ENCODE data around the gene PCDHB5. TPM values are rescaled to one million over a fixed set of nuclear protein-coding genes. Genes with fewer than 3 reads are reported as not detected.
A peak's percentile ranks its signal among the peaks of the same experiment; 100 is the strongest.
"Not testable (repeated sequence)": the region's sequence is repeated elsewhere in the genome, so short reads cannot be mapped to it uniquely, and the experiment has no call there.

PCDHB5 gene
- total RNA-seq (ENCODE audit: low replicate concordance): 0.45 and 0.57 TPM in 2 replicates

DNA sequence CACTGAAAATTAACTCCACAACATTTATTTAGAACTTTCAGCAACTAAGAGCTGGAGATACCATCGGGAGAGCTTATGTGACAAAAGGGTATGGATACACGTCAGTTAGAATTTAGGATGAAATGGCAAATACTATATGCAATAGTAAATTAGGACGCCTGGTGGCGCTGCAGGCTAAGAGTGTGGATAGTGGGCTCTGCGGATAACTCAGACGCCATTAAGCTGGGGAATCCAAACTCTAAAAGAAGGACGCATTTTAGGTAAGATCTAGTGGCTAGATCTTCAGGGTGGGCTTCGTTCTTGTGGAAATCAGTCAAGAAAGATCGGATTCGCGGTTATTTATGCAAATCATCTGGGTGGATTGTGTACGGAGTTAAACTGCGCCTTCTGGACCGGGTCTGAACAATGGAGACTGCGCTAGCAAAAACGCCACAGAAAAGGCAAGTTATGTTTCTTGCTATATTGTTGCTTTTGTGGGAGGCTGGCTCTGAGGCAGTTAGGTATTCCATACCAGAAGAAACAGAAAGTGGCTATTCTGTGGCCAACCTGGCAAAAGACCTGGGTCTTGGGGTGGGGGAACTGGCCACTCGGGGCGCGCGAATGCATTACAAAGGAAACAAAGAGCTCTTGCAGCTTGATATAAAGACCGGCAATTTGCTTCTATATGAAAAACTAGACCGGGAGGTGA lies at the start of gene PCDHB5:
Gene PCDHB5 (plus strand): TSS at position 177 of the 688 bp plus-strand sequence. CDS start 229 bp downstream, at position 406.
- DNase-seq (ENCODE audit: low read depth): peak; percentile 16

DNA sequence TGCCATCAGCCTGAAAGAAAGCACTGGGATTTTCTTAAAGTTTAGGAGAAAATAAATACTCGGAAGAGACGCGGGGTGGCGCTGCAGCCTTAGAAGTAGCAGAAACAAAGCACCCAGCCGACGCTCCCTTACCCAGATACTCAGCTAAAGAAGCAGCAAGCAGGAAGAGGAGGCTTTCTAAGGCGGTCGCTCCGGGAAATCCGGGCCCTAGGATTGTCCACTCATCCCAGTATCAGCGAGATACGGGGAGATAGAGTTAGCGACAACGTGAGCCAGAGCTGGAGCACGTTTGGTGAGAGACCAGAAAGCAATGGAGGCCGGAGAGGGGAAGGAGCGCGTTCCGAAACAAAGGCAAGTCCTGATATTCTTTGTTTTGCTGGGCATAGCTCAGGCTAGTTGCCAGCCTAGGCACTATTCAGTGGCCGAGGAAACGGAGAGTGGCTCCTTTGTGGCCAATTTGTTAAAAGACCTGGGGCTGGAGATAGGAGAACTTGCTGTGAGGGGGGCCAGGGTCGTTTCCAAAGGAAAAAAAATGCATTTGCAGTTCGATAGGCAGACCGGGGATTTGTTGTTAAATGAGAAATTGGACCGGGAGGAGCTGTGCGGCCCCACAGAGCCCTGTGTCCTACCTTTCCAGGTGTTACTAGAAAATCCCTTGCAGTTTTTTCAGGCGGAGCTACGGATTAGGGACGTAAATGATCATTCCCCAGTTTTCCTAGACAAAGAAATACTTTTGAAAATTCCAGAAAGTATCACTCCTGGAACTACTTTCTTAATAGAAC lies 40.3 kb upstream of the PCDHB5 start, which contains the start of gene PCDHB2:
Gene PCDHB2 (plus strand): TSS at position 135 of the 782 bp plus-strand sequence. CDS start 176 bp downstream, at position 311.
- H3K4me3 ChIP-seq (ENCODE audit: low read depth, low read length): peak within 1 kb of the TSS; percentile 10
- TF ChIP-seq, protein P1, sequence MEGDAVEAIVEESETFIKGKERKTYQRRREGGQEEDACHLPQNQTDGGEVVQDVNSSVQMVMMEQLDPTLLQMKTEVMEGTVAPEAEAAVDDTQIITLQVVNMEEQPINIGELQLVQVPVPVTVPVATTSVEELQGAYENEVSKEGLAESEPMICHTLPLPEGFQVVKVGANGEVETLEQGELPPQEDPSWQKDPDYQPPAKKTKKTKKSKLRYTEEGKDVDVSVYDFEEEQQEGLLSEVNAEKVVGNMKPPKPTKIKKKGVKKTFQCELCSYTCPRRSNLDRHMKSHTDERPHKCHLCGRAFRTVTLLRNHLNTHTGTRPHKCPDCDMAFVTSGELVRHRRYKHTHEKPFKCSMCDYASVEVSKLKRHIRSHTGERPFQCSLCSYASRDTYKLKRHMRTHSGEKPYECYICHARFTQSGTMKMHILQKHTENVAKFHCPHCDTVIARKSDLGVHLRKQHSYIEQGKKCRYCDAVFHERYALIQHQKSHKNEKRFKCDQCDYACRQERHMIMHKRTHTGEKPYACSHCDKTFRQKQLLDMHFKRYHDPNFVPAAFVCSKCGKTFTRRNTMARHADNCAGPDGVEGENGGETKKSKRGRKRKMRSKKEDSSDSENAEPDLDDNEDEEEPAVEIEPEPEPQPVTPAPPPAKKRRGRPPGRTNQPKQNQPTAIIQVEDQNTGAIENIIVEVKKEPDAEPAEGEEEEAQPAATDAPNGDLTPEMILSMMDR (IDR thresholded peaks at IDR 0.05; ENCODE audit: insufficient read depth, low read length): no peak
- DNase-seq (ENCODE audit: low read depth): peak; percentile 16

More for the DNA sequence above, at the start of gene PCDHB5:
- TF ChIP-seq, protein P1 (IDR thresholded peaks at IDR 0.05; ENCODE audit: insufficient read depth, low read length): peak; percentile 36
- H3K4me3 ChIP-seq (ENCODE audit: low read depth, low read length): peak within 1 kb of the TSS; percentile 49

DNA sequence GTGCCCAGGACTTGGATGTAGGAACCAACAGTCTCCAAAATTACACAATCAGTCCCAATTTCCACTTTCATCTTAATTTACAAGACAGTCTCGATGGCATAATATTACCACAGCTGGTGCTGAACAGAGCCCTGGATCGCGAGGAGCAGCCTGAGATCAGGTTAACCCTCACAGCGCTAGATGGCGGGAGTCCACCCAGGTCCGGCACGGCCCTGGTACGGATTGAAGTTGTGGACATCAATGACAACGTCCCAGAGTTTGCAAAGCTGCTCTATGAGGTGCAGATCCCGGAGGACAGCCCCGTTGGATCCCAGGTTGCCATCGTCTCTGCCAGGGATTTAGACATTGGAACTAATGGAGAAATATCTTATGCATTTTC lies 39.8 kb upstream of the PCDHB5 start:
- no peak overlapping the region for H3K4me3 ChIP-seq (ENCODE audit: low read depth, low read length)
- no peak for DNase-seq (ENCODE audit: low read depth)
- TF ChIP-seq, protein P1 (IDR thresholded peaks at IDR 0.05; ENCODE audit: insufficient read depth, low read length): no peak

DNA sequence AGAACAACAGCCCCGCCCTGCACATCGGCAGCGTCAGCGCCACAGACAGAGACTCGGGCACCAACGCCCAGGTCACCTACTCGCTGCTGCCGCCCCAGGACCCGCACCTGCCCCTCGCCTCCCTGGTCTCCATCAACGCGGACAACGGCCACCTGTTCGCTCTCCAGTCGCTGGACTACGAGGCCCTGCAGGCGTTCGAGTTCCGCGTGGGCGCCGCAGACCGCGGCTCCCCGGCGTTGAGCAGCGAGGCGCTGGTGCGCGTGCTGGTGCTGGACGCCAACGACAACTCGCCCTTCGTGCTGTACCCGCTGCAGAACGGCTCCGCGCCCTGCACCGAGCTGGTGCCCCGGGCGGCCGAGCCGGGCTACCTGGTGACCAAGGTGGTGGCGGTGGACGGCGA lies 38.8 kb upstream of the PCDHB5 start:
- not testable (repeated sequence) for DNase-seq (ENCODE audit: low read depth); H3K4me3 ChIP-seq (ENCODE audit: low read depth, low read length)

DNA sequence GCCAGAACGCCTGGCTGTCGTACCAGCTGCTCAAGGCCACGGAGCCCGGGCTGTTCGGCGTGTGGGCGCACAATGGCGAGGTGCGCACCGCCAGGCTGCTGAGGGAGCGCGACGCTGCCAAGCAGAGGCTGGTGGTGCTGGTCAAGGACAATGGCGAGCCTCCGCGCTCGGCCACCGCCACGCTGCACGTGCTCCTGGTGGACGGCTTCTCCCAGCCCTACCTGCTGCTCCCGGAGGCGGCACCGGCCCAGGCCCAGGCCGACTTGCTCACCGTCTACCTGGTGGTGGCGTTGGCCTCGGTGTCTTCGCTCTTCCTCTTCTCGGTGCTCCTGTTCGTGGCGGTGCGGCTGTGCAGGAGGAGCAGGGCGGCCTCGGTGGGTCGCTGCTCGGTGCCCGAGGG lies 38.4 kb upstream of the PCDHB5 start:
- not testable (repeated sequence) for DNase-seq (ENCODE audit: low read depth); H3K4me3 ChIP-seq (ENCODE audit: low read depth, low read length)

DNA sequence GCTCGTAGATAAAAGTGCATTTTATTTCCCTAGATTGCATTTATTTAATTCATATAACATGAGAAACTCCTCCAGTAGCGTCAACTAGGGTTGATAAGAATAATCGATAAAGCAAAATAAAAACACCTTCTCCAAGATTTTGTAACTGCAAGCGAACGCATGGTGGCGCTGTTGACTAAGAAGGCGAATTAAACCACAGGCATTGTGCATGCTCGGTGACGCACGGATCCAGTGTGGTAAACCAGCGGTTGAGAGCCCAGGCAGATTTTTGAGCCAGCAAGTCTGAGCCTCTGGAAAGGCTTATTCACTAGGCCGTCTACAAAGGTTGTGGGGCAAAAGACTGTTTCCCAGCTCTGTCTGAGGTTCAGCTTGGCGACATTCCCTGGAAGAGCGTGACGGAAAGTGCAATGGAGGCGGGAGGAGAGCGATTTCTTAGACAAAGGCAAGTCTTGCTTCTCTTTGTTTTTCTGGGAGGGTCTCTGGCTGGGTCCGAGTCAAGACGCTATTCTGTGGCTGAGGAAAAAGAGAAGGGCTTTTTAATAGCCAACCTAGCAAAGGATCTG lies 34.7 kb upstream of the PCDHB5 start, which contains the start of gene PCDHB3:
Gene PCDHB3 (plus strand): TSS at position 231 of the 563 bp plus-strand sequence. CDS start 177 bp downstream, at position 408.
- TF ChIP-seq, protein P1 (IDR thresholded peaks at IDR 0.05; ENCODE audit: insufficient read depth, low read length): no peak
- peak; percentile 15 for DNase-seq (ENCODE audit: low read depth)
- H3K4me3 ChIP-seq (ENCODE audit: low read depth, low read length): no peak within 1 kb of the TSS

DNA sequence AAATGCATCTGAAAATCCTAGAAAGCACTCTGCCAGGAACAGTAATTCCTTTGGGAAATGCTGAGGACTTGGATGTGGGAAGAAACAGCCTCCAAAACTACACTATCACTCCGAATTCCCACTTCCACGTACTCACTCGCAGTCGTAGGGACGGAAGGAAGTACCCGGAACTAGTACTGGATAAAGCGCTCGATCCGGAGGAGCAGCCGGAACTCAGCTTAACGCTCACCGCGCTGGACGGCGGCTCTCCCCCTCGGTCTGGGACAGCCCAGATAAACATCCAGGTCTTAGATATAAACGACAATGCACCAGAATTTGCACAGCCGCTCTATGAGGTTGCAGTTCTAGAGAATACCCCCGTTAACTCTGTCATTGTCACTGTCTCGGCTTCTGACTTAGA lies 33.9 kb upstream of the PCDHB5 start:
- TF ChIP-seq, protein P1 (IDR thresholded peaks at IDR 0.05; ENCODE audit: insufficient read depth, low read length): no peak
- no peak for DNase-seq (ENCODE audit: low read depth)
- no peak overlapping the region for H3K4me3 ChIP-seq (ENCODE audit: low read depth, low read length)

DNA sequence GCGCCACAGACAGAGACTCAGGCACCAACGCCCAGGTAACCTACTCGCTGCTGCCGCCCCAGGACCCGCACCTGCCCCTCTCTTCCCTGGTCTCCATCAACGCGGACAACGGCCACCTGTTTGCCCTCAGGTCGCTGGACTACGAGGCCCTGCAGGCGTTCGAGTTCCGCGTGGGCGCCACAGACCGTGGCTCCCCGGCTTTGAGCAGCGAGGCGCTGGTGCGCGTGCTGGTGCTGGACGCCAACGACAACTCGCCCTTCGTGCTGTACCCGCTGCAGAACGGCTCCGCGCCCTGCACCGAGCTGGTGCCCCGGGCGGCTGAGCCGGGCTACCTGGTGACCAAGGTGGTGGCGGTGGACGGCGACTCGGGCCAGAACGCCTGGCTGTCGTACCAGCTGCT lies 32.9 kb upstream of the PCDHB5 start:
- DNase-seq (ENCODE audit: low read depth); H3K4me3 ChIP-seq (ENCODE audit: low read depth, low read length): not testable (repeated sequence)

DNA sequence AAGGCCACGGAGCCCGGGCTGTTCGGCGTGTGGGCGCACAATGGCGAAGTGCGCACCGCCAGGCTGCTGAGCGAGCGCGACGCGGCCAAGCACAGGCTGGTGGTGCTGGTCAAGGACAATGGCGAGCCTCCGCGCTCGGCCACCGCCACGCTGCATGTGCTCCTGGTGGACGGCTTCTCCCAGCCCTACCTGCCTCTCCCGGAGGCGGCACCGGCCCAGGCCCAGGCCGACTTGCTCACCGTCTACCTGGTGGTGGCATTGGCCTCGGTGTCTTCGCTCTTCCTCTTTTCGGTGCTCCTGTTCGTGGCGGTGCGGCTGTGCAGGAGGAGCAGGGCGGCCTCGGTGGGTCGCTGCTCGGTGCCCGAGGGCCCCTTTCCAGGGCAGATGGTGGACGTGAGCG lies 32.5 kb upstream of the PCDHB5 start:
- DNase-seq (ENCODE audit: low read depth); H3K4me3 ChIP-seq (ENCODE audit: low read depth, low read length): not testable (repeated sequence)

Data from fibroblast of the aortic adventitia (primary cell).